Lower leg skin (tissue), 4 donors: ENCODE data around the gene ANKRD45. TPM values are rescaled to one million over a fixed set of nuclear protein-coding genes. Genes with fewer than 3 reads are reported as not detected.
"Not testable (repeated sequence)": the region's sequence is repeated elsewhere in the genome, so short reads cannot be mapped to it uniquely, and the experiment has no call there.

ENCODE experiments used
- DNase-seq, 2 donors: peaks; one replicate each; pipeline ENCODE4 v3.0.0-alpha.2; 2019; ENCODE audit warnings: low spot score in 2 of 2
- H3K4me3 ChIP-seq: fragments of 200-600 bp; sonication (generic); 2 replicates; pipeline ENCODE4 v1.5.1; 2017; ENCODE audit warnings: mild to moderate bottlenecking, low read depth; ENCODE audit not compliant: poor library complexity, severe bottlenecking
- CTCF ChIP-seq, 3 donors: fragments of 450-650 bp; IDR thresholded peaks; one replicate each; pipeline ENCODE4 v1.5.1; 2016; ENCODE audit warnings: antibody characterized with exemption in 3 of 3, mild to moderate bottlenecking in 3 of 3, moderate library complexity in 2 of 3
- POLR2A ChIP-seq, 2 donors: fragments of 450-650 bp; IDR thresholded peaks; one replicate each; pipeline ENCODE4 v1.6.1; 2016 to 2017; ENCODE audit warnings: antibody characterized with exemption in 2 of 2, mild to moderate bottlenecking in 1 of 2, moderate library complexity in 1 of 2
- WGBS, 2 donors: methylation state at CpG; one replicate each; pipeline ENCODE4 v1.1.5; 2018; 5-methylcytosine and 5-hydroxymethylcytosine counted together
- intact Hi-C: fragments of 100-400 bp; cut with DNase I; formaldehyde crosslinking; loops from one replicate; pipeline ENCODE4 v1.15.0; 2023; ENCODE audit warnings: low total_unique reads
- total RNA-seq, 4 donors: library from RNA; depleted of rRNA; stranded (reverse); fragments of >200 nt; gene quantifications; one replicate each; pipeline ENCODE4 v1.1.0, GENCODE V29; 2016

The ANKRD45 gene
- total RNA-seq, 4 donors from 2014 or later, result 1.1 TPM; not detected in 3

- 56 to 63% methylated on average over 3 of the region's 3 CpGs for WGBS, 2 donors
- DNase-seq, result no peak
- TF ChIP-seq POLR2A (IDR thresholded peaks at IDR 0.05), result no peak
- no peak for TF ChIP-seq CTCF (IDR thresholded peaks at IDR 0.05)
- no peak overlapping the region for H3K4me3 ChIP-seq
- intact Hi-C loops, result no loop called here
Observed at GRCh38 chr1:173646656-173647055, 23.0 kb downstream of the ANKRD45 start.

DNA sequence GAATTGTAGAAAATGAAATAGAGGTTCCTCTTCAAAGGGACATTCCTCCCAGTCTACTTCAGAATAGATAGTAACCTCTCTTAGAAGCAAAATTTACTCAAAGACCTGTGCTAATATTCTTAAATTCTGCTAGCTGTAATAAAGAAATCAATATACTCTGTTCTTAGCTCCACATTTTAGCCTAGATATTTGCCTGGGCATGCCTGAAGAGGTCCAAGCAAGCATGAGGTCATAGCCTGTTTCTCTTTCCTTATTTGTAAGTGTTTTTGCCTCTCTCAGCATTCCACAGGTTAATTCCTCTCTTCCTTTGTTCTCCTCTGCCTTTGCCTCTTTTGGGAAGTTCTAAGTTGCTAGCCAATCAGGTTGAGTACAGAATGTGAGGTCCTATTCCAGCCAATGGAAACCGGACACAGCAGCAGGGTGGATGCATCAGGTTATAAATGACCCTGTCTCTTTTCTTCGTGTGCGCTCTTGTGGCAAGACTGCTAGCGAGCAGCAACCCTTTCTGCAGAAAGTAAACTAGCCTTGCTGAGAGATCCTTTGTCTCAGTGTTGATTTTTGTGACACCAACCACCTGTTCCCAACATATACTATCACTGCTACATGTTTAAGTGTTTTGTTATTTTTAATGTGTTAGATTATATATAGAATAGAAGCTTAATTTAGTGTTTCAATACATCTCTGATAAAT is 27.1 kb downstream of the ANKRD45 start:
- H3K4me3 ChIP-seq, intact Hi-C loops, DNase-seq: not testable (repeated sequence)
- 88 to 94% methylated on average over 4 of the region's 4 CpGs for WGBS, 2 donors

DNA sequence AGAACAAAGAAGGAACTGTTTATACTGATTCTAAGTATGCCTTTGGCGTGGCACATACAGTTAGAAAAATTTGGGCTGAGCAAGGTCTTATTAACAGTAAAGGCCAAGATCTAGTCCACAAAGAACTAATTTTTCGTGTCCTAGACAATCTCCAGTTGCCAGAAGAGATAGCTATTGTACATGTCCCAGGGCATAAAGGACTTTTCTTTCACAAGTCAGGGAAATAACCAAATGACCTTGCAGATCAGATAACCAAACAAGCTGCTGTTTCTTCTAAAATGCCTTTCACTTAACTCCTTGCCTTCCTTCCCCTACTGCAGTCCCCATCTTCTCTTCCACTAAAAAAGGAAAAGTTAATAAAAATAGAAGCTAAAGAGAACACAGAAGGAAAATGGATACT is 30.5 kb downstream of the ANKRD45 start:
- no peak for DNase-seq
- no peak overlapping the region for H3K4me3 ChIP-seq
- WGBS, 2 donors, result 53 to 59% methylated on average over 2 of the region's 2 CpGs
- TF ChIP-seq POLR2A (IDR thresholded peaks at IDR 0.05), result no peak
- TF ChIP-seq CTCF (IDR thresholded peaks at IDR 0.05), result no peak
- intact Hi-C loops, result no loop called here

- 85 to 86% methylated on average over 12 of the region's 12 CpGs for WGBS, 2 donors
- intact Hi-C loops, result no loop called here
- DNase-seq, result no peak
- H3K4me3 ChIP-seq, result no peak overlapping the region
- no peak for TF ChIP-seq POLR2A (IDR thresholded peaks at IDR 0.05)
- no peak for TF ChIP-seq CTCF (IDR thresholded peaks at IDR 0.05)
Observed at GRCh38 chr1:173638043-173639021, 31.3 kb downstream of the ANKRD45 start.

DNA sequence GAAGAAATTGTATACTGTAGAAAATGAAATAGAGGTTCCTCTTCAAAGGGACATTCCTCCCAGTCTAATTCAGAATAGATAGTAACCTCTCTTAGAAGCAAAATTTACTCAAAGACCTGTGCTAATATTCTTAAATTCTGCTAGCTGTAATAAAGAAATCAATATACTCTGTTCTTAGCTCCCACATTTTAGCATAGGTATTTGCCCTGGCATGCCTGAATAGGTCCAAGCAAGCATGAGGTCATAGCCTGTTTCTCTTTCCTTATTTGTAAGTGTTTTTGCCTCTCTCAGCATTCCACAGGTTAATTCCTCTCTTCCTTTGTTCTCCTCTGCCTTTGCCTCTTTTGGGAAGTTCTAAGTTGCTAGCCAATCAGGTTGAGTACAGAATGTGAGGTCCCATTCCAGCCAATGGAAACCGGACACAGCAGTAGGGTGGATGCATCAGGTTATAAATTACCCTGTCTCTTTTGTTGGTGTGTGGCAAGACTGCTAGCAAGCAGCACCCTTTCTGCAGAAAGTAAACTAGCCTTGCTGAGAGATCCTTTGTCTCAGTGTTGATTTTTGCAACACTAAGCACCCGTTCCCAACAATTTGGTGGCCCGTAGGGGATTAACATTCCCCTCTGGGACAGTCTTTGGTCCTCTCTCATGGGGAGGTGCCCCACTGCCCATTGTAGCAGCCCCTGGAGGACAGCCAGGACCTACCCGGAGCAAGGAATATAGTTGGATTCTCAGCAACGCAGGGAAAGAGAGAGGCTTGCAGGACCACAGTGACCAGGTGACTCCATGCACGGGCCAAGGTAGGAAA is 32.2 kb downstream of the ANKRD45 start:
- H3K4me3 ChIP-seq, intact Hi-C loops, DNase-seq: not testable (repeated sequence)
- WGBS, 2 donors, result 88 to 94% methylated on average over 6 of the region's 6 CpGs

GRCh38 chr1:173635116-173635515 is 34.5 kb downstream of the ANKRD45 start, which contains the start of gene TEX50:
Gene TEX50, plus strand, starts transcription at chr1:173635338. Its CDS starts 184 bp downstream, at chr1:173635522.
- DNase-seq, result no peak
- H3K4me3 ChIP-seq, result no peak within 1 kb of the TSS
- WGBS, 2 donors, result 86 to 87% methylated on average over 1 of the region's 1 CpG
- intact Hi-C loops, result no loop called here
- TF ChIP-seq POLR2A (IDR thresholded peaks at IDR 0.05) (no peak), CTCF (IDR thresholded peaks at IDR 0.05) (no peak)
